Breast epithelium (tissue), 4 donors: ENCODE results near the gene SETBP1. TPM values are rescaled to one million over a fixed set of nuclear protein-coding genes. Genes with fewer than 3 reads are reported as not detected.

ENCODE experiments used
- DNase-seq, 2 donors: peaks; one replicate each; pipeline ENCODE4 v3.0.0-alpha.2; 2019; ENCODE audit warnings: low spot score in 2 of 2
- H3K27ac ChIP-seq, 2 donors: fragments of 200-600 bp; sonication (generic) in 1 of 2; one replicate each; pipeline ENCODE4 v1.5.1; 2016 to 2019; ENCODE audit warnings: mild to moderate bottlenecking in 1 of 2
- H3K27me3 ChIP-seq, 2 donors: fragments of 200-600 bp; sonication (generic) in 1 of 2; one replicate each; pipeline versions ENCODE4 v1.5.1 to v1.6.0; 2017 to 2019; ENCODE audit warnings: control low read depth in 1 of 2, mild to moderate bottlenecking in 1 of 2
- H3K36me3 ChIP-seq: fragments of 200-600 bp; one replicate; pipeline ENCODE4 v1.5.1; 2019
- H3K4me1 ChIP-seq, 2 donors: fragments of 200-600 bp; sonication (generic); one replicate each; pipeline ENCODE4 v1.5.1; 2016 to 2019; ENCODE audit warnings: control low read depth in 1 of 2
- H3K4me3 ChIP-seq, 3 donors: fragments of 200-600 bp; sonication (generic); 1 replicate in 2 of 3; 2 replicates in 1 of 3; pipeline ENCODE4 v1.5.1; 2016 to 2019; ENCODE audit warnings: mild to moderate bottlenecking in 3 of 3, moderate library complexity in 2 of 3
- H3K9me3 ChIP-seq, 2 donors: fragments of 200-600 bp; sonication (generic) in 1 of 2; one replicate each; pipeline ENCODE4 v1.5.1; 2016 to 2019; ENCODE audit warnings: control low read depth in 1 of 2
- CTCF ChIP-seq, 3 donors: fragments of 450-650 bp; IDR thresholded peaks; one replicate each; pipeline ENCODE4 v1.5.1; 2016 to 2017; ENCODE audit warnings: antibody characterized with exemption in 3 of 3, mild to moderate bottlenecking in 3 of 3, moderate library complexity in 3 of 3
- POLR2A ChIP-seq: fragments of 450-650 bp; IDR thresholded peaks from one replicate; pipeline ENCODE4 v1.6.1; 2016; ENCODE audit warnings: antibody characterized with exemption, mild to moderate bottlenecking, moderate library complexity
- POLR2AphosphoS5 ChIP-seq, 3 donors: sonication (generic); formaldehyde crosslinking; IDR thresholded peaks; one replicate each; pipeline ENCODE4 v1.6.1; 2017; ENCODE audit warnings: antibody characterized with exemption in 3 of 3
- intact Hi-C: fragments of 100-400 bp; cut with DNase I; formaldehyde crosslinking; loops from one replicate; pipeline ENCODE4 v1.15.1; 2023; ENCODE audit warnings: low total_unique reads
- total RNA-seq, 3 donors: library from RNA; depleted of rRNA; stranded (reverse); fragments of >200 nt; gene quantifications; one replicate each; pipeline ENCODE4 v1.1.0, GENCODE V29; 2016

SETBP1 gene
- total RNA-seq, 3 donors from 2014 or later, result 26.2 to 40.1 (median 37.0) TPM

GRCh38 chr18:44708451-44709083 is 27.9 kb downstream of the SETBP1 start:
- no peak for TF ChIP-seq CTCF (IDR thresholded peaks at IDR 0.05)
- TF ChIP-seq POLR2AphosphoS5 (IDR thresholded peaks at IDR 0.05), result peak in 1 of 3 donors; percentile 53
- no peak for DNase-seq
- Histone ChIP-seq H3K4me1 (no peaks in the 10 kb centered on the region), H3K36me3 (no peaks in the 10 kb centered on the region), H3K9me3 (no peaks in the 10 kb centered on the region), H3K27ac (peak overlapping the region; percentile 57 to 81), H3K27me3 (no peaks in the 10 kb centered on the region), H3K4me3 (no peak overlapping the region)
- intact Hi-C loops, result no loop called here

- TF ChIP-seq CTCF (IDR thresholded peaks at IDR 0.05), result no peak
- TF ChIP-seq POLR2AphosphoS5 (IDR thresholded peaks at IDR 0.05), result no peak
- no peak for TF ChIP-seq POLR2A
- no peak overlapping the region for H3K4me3 ChIP-seq
- intact Hi-C loops, result no loop called here
- DNase-seq, result no peak
- H3K4me1 ChIP-seq, result no peaks in the 10 kb centered on the region
- peak overlapping the region; percentile 57 to 81 for H3K27ac ChIP-seq
- H3K27me3 ChIP-seq, result no peaks in the 10 kb centered on the region
- H3K9me3 ChIP-seq, result no peaks in the 10 kb centered on the region
- H3K36me3 ChIP-seq, result no peaks in the 10 kb centered on the region
Measured at GRCh38 chr18:44709307-44710126, 28.8 kb downstream of the SETBP1 start.

GRCh38 chr18:44710931-44711330 is 30.2 kb downstream of the SETBP1 start:
- H3K36me3 ChIP-seq, result no peaks in the 10 kb centered on the region
- no peak overlapping the region for H3K4me3 ChIP-seq
- no peaks in the 10 kb centered on the region for H3K9me3 ChIP-seq
- no peak for DNase-seq
- H3K27me3 ChIP-seq, result no peaks in the 10 kb centered on the region
- H3K27ac ChIP-seq, result peak overlapping the region in 1 of 2 donors; percentile 38
- H3K4me1 ChIP-seq, result no peaks in the 10 kb centered on the region
- intact Hi-C loops, result no loop called here
- TF ChIP-seq POLR2A, result no peak
- TF ChIP-seq POLR2AphosphoS5 (IDR thresholded peaks at IDR 0.05), result no peak
- no peak for TF ChIP-seq CTCF (IDR thresholded peaks at IDR 0.05)

GRCh38 chr18:44712025-44712424 is 31.3 kb downstream of the SETBP1 start:
- peak overlapping the region in 1 of 2 donors; percentile 19 for H3K27ac ChIP-seq
- TF ChIP-seq POLR2A, result no peak
- TF ChIP-seq POLR2AphosphoS5 (IDR thresholded peaks at IDR 0.05), result no peak
- no peak for TF ChIP-seq CTCF (IDR thresholded peaks at IDR 0.05)

GRCh38 chr18:44713435-44713834 is 32.7 kb downstream of the SETBP1 start:
- no peaks in the 10 kb centered on the region for H3K4me1 ChIP-seq
- no peak overlapping the region for H3K4me3 ChIP-seq
- no peaks in the 10 kb centered on the region for H3K36me3 ChIP-seq
- no peaks in the 10 kb centered on the region for H3K9me3 ChIP-seq
- no peak for DNase-seq
- H3K27ac ChIP-seq, result no peak overlapping the region
- intact Hi-C loops, result no loop called here
- TF ChIP-seq CTCF (IDR thresholded peaks at IDR 0.05), result no peak
- no peaks in the 10 kb centered on the region for H3K27me3 ChIP-seq

More at GRCh38 chr18:44712025-44712424, 31.3 kb downstream of the SETBP1 start:
- Histone ChIP-seq H3K27me3 (no peaks in the 10 kb centered on the region), H3K36me3 (no peaks in the 10 kb centered on the region), H3K4me1 (no peaks in the 10 kb centered on the region), H3K4me3 (no peak overlapping the region), H3K9me3 (no peaks in the 10 kb centered on the region)
- DNase-seq, result no peak
- intact Hi-C loops, result no loop called here
